Right lobe of liver (tissue), 4 donors: ENCODE data around the gene OR1I1.

ENCODE experiments used
- CTCF ChIP-seq, 4 donors: fragments of 200-600 bp in 3 of 4; fragments of 450-650 bp in 1 of 4; IDR thresholded peaks; one replicate each; pipeline versions ENCODE4 v1.5.1 to v1.8.0; 2016 to 2022; ENCODE audit warnings: antibody characterized with exemption in 4 of 4, mild to moderate bottlenecking in 2 of 4
- POLR2A ChIP-seq: fragments of 450-650 bp; IDR thresholded peaks from one replicate; pipeline ENCODE4 v1.6.1; 2017; ENCODE audit warnings: antibody characterized with exemption, mild to moderate bottlenecking
- donor health status: DM: no; HTN: no; CAD: no.
- donor health status: DM: no; HTN: no; CAD: no.
- donor health status: DM: no; HTN: yes; CAD: no.

- peak in 1 of 4 donors; percentile 4 for TF ChIP-seq CTCF (IDR thresholded peaks at IDR 0.05)
- peak; percentile 51 for TF ChIP-seq POLR2A
Observed at GRCh38 chr19:15125232-15126067, 43.4 kb downstream of the OR1I1 start.
